ENCODE results near the gene KCNQ1.

Gene KCNQ1

DNA sequence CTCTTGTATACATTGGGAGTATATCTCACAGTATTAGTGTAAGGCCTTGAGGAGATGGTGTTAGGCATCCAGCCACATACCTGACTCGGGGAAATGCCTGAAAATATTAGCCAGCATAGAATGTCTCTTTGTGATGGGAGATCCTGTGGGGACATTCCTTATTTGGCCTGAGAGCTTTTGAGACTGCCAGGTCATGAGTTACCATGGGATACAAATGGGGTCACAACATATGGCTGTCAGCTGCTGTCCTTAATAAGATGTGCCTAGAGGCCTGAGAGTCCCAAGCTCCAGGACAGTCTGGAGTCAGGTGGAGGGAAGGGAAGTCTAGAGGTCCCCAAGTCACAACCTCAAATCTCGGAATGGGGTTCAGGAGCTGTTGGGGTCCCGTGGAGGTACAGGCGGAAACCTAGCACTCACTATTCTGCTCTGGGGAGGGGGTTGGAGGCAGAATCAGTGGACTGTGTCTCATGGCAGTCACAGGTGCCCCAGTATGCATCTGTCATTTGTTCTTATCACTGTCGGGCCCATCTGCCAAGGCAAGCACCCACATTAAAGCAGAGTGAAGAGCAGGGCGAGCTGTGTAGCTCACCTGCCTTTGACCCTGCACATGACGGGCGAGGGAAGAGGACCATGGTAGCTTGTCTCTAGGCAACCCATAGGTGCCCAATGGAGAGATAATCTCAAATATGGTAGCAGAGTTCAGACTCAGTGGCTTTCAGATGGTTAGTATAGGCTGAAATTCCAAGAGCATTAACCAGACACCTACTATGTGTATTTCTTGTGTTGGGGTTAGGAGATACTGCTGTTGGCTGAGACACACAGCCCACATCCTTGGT is 225.0 kb downstream of the KCNQ1 start:
- DNase-seq, result no peak

DNA sequence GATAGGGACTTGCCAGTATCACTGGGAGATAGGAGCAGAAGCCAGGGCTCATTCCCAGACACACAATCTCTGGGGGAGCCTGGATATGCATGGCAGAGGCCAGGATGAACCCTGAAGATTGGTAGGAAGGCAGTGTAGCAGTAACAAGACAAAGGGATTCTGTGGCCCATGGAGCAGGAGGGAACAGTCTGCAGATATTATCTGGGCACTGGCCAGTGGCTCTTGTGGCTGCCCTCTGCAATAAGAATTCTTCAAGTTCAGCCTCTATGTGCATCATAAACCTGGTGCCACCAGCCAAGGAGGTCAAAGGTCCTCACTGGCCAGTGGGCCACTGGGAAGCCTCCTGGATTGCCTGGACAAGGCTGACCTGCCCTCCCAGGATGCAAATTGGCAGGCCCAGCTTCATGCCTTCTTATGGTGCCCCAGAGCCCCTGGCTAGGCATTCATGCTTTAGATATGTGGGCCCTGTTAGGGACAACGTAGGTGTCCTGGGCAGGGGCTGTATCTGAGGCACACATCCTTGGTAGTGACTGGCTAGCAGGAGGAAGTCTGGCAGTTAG is 225.8 kb downstream of the KCNQ1 start:
- no peak for DNase-seq

DNA sequence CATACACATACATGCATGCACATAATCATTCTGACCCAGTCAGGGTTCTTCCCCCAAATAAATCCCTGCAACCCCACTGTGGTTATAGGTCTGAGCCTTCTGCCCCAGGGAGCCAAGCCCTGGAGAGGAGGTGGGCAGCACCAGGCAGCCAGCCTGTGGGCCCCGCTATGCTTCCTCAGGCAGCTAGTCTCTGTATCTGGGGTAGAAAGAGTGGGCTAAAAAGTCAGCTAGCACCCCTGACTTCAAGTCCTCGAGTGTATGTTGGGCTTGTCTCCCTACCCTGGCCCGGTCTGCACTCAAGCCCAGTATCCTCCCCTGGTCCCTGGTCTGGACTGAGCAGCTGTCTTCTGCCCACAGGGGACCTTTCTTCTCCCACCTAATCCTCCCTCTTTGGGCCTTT is 226.9 kb downstream of the KCNQ1 start:
- DNase-seq, result no peak

DNA sequence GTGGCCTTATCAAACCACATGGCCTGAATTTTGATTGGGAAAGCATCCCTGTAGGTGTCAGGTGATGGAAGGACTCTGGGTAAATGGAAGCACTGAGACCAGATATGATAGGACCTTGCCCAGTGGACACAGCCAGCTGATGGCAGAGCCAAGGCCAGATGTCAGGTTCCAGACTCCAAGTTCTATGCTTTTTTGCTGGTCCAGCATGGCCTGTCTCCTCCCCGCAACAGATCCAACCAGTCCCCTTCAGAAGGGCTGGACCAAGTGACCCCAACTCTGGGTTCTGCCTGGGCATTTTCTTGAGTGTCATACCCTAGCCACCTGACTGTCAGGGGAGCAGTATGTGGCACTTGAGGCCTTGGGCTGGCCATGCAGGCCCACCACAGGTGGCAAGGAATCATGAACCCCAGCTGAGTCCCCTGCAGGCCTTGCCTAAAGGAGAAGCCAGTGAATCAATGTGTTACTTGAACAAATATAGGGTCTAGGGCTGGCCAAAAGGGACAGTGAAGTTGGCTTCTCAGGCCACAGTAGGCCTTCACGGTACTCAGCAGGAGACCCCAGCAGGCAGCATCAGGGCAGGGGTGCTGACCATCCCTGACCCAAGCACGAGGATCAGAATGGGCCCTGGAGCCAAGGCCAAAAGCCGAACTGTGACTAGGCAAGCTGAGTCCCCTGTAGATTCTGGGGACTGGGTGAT is 227.9 kb downstream of the KCNQ1 start:
- DNase-seq, result no peak

DNA sequence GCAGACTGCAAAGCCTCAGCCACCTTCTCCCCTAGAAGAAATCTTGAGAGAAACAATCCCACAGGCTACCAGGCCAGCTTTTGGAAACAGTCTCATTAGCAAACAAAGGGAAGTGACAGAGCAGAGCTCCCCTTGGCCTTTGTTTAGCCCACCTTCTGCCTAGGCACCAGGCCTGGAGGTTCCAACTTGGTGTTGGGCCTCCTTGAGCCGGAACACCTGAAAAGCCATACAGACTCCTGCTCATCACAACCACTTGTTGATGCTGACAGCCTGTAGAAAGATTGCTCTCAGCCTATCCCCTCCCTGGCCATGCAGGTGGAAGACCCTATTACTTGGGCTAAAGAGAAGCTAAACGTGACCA is 228.4 kb downstream of the KCNQ1 start:
- DNase-seq, result peak; percentile 13

DNA sequence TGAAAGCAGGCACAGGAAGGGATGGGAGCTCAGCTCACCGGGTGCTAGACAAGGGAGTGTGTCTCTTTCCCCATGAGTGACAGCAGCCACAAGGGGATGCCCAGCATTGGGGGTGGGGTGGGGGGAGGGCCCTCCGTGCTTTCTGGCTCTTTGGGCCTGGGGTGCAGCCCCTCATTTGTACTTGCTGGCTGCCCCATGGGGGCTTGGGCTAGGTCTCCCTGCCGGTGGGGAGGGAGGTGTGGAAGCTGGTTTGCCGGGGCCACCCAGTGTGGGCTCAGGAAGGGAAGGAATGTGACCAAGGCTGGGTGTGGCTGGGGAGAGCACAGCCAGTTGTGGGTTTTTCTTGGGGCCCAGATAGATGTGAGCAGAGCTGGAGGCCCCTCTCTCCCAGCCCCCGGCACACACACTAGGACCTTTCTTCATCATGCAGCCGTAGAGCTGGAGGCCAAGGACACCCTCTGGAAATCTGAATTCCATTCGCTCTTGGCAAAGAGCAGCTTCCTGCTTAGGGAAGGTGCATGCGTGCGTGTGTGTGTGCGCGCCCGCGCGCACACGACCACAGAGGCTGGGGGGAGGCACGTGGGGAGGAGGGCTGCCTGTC is 229.2 kb downstream of the KCNQ1 start:
- DNase-seq, result peak; percentile 62

DNA sequence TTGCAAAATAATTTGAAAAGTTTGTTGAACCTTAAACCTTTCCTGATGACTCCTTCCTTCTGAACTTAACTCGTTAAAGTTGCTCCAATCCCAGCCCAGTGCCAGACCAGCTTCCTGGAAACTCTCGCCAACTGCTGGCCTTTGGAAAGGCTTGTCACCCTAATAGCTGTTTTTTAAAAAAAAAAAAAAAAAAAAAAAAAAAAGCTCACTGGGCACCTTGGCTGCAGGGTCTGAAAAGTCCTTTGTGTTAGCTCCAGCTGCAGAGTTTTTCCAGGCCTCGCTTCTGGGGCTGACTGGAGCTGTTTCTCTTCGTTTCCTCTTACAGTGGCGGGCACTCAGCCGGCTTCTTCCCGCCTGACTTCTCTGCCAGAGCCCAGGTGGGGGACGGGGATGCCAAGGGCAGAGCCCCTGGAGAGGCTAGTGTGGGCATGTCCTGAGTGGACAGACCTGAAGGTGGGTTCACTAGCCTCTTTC is 229.9 kb downstream of the KCNQ1 start:
- DNase-seq, result peak; percentile 71

DNA sequence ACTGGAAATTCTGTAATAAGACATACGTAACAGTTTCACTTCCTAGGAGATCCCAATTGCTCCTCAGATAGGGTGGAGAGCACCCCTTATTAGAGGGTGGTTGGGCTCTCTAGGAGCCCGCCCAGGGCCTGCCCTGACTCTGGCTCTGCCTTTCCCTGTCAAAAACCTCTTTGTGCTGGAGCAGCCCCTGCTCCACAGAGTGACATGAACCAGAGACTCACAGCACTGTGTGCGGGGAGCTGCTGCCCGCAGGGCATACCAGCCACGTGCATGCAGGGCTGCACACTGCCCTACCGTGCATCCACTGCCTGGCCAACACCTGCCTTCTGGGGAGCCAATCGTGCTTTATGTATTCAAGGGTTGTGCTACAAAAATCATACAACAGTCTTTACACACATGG is 230.7 kb downstream of the KCNQ1 start:
- peak; percentile 33 for DNase-seq

DNA sequence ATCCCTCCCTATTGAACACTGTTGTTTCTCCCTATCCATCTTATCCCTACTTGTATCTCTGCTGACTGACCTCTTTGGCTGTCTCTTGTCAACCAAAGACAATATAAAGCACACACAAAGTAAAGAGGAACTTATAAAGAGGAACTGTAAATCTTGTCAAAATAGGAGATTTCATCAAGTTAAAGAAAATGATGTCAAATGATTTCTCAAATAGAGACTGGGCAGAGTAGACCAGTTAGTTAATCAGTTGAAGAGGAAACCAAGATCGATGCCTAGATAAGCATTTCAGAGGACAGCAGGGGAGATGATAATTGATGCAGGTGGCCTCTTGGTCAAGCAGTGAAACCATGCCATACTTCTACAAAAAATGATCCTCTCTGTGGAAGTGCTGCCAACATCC is 232.3 kb downstream of the KCNQ1 start:
- no peak for DNase-seq

DNA sequence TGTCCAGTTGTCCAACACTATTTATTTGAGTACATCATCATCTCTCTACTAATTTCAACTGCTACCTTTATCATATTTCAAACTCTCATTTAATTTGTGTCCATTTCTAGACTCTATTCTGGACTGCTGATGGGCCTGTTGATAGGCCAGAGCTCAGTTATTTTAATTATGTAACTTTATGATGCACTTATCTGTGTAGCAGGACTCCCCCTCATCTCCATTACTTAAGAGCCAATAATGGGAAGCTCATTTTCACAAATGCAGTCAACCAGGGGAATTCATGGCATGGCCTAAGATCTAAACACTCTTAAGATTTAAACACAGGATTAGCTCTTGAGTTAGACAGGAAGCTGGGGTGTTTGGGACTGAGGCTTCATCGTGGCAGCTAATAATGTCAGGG is 233.6 kb downstream of the KCNQ1 start:
- no peak for DNase-seq

DNA sequence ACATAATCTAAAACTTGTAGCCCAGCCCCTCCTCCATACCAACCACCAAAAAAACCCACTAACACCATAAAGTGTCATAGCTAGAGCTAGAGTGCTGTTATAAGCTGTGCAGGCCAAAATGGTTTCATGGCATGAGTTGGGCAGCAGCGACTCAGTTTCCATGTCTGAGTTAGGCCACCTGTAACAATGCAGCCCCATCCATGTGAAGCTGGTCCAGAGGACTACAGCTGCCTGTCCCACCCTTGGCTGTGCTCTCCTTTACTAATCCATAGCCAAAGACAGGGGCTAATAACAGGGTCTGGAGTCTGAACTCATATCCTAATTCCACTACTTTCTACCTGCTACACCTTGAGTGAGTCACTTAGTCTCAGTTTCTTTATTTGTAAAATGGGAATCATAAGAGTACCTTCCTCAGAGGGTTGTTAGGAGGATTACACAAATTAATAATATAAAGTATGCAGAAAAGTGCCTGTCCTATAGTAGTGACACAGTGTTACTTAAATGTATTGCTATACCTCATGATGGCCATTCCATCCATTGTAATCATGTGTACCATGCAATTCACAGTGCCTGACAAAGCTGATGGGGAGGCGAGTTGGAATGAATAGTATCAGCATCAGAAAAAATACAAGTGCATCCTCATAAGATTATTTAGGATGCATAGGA is 234.3 kb downstream of the KCNQ1 start:
- no peak for DNase-seq

DNA sequence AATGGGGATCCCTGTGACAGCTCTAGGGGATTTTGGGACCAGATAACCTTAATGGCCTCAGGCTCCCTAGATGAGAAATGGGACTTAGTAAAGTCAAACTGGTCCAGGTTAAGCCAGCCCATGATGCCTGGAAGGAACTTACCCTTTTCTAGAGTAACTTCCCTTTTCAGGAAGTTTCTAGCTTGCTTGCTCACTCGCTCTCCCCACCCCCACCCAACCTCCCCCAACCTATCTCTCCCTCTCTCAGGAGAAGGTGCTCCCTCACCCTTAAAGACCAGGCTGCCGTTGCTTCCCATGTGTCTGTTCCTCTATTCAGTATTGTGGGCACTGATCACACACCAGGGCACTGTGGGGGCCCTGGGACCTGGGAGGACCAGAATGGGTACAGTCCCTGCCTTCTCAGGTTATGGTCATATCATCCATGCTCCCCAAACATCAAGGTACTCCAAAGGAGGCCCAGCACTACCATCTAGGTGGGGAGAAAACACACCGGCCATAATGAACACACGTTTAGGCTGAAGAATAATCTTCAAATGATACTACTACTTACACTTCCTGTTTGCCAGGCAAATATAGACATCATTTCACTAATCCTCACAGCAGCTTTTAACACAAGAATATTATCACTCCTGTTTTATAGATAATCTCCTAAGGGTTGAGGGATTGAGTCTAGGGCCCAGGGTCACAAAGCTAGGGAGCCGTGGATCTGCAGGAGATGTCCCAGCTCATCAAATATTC is 236.8 kb downstream of the KCNQ1 start:
- DNase-seq, result no peak

DNA sequence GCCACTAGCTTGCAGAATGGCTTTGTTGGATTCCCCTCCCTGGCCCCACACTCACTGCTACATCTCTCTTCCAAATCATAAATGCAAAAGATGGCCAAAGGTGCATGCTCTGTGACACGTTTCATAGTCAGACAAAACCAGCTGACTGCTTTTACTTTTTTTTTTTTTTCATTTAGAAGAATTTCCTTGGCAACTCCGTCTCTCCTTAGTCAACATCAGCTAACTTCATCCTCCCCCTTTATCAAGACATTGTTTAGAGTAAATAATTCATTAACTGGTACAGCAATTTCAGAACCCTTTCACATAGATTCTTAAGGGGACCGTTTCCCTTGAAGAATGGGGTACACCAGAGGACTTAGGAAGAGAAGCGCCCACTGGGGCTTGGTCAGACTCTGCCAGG is 239.0 kb downstream of the KCNQ1 start:
- DNase-seq, result peak; percentile 17

DNA sequence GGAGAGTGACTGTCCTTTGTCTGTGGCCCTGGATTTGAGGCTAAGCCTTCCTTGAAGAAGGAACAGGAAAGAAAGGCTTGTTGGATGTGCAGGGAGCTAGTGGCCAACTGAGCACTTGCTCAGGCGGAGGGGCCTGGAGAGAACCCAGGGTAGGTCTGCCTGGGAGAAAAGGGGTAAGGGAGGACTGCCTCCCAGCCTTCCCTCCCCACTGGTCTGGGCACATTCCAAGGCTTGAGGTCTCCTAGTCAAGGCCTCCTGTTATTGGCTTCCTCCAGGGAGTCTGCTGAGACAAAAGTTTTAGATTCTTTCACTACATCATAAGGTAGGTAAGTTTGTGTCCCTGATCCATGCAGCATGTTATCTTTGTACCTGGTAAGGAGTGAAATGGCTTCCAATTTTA is 239.8 kb downstream of the KCNQ1 start:
- peak; percentile 13 for DNase-seq

DNA sequence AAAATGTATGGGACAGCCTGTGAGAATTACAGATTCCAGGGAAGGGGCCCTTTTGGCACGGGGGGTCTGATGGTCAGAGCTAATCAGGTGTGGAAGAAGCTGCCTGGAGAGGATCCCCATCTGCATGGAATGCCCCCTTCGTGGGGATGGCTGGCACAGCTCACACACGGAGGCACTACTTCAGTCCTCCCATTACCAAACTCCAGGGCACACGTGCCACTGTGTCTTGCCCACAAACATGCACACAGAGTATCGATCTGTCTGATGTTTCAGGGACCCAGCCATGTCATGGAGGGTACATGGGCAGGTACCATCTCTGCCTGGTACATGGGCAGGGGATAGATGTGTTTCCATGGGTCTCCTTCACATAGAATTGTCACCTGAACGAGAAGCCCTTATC is 240.2 kb downstream of the KCNQ1 start:
- DNase-seq, result no peak

DNA sequence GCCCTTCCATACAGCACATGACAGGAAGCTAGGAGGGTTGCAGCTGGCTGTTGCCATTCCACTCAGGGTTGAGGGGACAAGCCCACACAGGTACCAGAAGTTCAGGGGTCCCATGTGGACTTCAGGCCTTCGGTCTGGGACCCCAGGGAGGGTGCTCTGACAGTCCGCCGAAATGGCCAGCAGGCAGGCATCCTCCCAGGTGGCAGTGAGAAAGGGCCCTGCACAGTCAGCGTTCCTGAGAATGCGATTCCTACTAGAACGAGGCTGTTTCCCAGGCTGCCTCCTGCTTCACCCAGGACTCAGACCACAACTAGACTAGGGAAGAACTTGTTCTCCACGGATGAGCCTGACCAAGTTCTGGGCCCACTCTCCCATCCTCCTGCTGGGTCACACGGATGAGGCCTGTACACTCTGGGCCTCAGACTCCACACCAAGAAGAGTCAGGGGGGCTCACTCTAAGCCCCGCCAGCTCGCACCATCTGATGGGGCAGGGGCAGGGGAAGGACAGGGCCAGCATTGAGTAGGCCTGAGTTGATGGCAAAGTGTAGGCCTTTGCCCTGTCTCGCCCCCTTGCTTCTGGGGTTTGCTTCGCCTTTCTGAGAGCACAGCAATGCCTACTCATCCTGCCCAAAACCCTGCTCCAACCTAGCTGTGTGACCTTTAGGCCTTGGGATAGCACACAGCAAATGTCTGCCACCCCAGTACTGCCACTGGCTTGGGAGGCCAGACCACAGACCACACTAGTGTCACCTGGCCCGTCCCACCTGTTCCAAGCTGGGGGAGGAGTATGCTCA is 241.0 kb downstream of the KCNQ1 start:
- DNase-seq, result peak; percentile 12

DNA sequence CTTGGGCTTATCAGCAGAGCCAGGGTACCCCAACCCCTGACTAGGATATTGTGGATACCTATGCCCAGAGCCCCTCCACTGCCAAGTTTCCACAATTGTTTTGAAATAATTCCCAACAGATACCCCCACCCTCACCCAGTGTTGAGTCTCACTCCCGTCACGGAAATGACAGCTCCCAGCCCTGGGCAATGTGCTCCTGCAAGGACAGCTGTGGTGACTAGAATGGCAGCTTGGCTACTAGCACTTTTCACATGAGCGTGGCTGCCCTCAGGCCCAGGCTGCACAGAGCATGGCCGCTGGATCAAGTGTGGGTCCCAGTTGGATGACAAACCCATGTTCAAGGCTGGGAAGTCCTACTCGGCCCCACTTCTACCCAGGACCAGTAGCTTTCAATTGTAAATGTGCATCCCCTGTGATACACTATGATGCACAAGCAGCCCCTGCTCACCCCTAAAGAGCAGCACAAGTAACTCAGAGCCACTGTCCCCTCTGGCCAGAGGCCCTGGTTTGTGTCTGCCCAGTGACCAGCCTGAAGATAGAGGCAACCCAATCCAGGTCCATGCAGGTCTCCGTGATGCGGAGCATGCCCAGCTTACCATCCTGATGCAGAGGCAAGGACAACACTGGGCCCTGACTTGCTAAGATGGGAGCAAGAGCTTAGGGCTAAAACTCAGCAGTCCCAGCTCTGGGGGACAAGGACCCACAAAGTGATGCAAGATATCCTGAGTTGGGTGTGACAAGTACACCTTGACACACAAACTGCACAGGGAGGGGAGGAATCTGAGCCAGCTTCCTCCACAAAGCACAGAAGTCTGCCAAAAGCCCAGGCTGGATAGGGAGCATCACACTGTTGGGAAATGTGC is 241.8 kb downstream of the KCNQ1 start:
- peak; percentile 11 for DNase-seq

DNA sequence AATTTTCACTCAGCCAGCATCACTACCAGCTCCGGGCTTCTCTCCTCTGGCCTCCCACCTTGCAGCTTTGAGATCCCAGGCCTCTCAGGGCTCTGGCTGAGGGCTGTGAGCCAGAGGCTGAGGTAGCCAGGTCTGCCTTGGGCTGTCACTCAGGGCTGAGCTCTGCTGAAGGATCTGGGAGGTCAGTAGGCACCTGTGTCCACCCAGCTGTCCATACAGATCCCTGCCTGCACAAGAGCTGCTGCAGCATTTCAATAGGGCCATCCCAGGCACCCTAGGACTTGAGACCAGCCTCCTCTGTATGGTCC is 242.4 kb downstream of the KCNQ1 start:
- DNase-seq, result peak; percentile 21

DNA sequence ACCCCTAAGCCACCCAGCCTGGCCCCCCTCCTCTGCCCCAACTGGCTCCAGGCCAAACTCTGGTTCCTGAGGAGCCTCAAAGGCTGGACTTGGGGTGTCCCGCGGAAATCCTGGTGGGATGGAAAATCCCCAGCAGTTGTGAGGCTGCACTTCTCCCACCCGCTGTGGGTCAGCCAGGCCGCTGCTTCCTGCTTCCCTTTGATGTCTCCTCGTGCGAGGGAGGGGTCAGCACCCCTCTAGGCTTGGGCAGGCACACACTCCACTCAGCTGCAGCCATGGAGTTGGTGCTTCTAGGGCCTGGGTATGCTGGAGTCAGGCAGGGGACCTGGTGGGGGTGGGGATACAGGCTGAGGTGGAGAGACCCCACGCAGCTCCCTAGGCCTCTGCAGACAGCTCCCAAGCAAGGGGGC is 243.0 kb downstream of the KCNQ1 start:
- DNase-seq, result peak; percentile 44

DNA sequence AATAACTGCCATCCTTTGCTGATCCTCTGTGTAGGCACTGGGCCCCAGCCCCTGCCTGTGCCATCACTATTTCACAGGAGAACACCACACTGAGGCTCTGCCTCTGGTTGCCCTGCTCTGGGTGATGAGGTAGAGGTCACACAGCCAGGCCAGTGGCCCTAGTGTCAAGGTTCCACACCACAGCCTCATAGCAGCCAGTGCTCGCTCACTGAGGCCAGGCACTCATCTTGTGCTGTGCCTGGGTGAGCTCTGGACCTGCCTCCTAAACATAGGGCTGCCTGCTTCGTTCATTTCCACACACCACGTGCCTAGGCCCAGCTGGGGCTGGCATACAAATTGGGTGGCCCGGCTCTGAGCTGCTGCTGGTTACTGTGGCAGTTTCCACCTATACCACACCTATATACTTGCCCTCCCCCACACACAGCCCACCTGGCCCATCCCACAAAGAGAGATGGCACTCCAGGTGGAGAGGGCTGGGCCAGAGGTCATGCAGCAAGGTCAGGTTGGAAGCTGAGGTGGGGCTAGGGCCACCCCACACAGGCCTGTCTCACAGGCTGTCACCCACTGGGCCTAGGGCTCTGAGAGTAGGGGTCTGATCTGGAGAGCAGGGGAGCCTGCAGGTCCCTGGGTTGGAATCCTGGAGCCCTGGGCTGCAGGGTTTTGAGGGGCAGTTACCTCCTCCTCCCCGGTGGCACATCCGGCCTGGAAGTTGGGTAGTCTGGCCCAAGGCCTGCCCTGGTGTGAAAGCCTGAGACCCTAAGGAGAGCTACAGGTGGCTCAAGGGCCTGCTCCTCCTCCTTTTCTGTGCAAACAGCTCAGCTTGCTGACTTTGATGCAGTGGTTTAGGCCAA is 243.8 kb downstream of the KCNQ1 start:
- DNase-seq, result peak; percentile 16

Measured in right hindlimb (tissue), 1 donor.